AG09309 (cell line): ENCODE measurements around the gene RIMS3.
A peak's percentile ranks its signal among the peaks of the same experiment; 100 is the strongest.

Experiments
- DNase-seq: peaks from one replicate; pipeline ENCODE4 v3.0.0-alpha.2; 2010; ENCODE audit warnings: low read depth
- H3K4me3 ChIP-seq: 2 replicates; pipeline ENCODE4 v1.5.1; 2011; ENCODE audit warnings: mild to moderate bottlenecking, low read depth, low read length, moderate library complexity; ENCODE audit not compliant: control insufficient read depth
- TF ChIP-seq, protein P1 (sequence below): IDR thresholded peaks from 2 replicates; pipeline ENCODE4 v1.5.1; 2011; ENCODE audit warnings: mild to moderate bottlenecking, low read depth, low read length, inconsistent platforms; ENCODE audit not compliant: insufficient read depth, control insufficient read depth; ENCODE audit errors: missing control alignments

Gene RIMS3

DNA sequence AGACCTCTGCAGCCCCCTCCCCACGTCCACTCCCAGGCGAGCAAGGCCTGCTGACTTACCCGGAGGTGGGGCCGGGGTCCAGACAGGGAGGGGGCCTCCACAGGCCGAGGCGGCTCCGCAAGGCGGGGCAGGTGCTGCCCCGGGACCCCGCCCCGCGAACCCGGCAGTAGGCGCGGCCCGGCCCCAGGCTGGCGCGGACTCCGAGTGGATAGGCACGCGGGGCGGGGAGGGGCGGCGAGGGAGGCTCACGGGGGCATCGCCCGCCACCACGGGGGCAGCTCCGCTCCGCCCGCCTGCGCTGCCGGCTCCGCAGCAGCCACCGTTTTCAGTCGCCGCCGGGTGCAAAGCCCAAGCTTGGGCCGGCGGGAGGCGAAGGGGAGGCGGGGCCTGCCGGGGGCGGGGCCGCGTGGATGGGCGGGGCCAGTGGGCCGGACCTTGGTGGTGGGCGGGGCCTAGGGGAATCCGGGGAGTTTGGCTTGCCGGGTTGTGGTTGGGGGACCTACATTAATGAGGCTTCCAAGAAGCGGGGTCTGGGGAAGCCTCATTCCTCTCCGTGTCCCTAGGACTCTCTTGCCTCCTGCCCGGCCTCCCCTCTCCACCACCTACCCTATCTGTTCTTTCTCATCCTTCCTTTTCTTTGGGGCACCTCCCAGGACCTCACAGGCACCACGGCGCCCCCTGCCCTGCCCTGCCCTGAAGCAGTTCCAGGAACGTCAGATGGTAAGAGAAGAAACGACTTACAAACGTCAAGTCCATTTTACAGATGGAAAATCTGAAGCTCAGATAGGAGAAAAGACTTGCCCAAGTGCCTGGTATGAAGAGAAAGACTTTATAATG, at the start of gene RIMS3:
RIMS3 (minus strand) TSS at position 348 of the 837 bp plus-strand sequence. CDS start 23,757 bp downstream, outside the sequence.
- TF ChIP-seq, protein P1, sequence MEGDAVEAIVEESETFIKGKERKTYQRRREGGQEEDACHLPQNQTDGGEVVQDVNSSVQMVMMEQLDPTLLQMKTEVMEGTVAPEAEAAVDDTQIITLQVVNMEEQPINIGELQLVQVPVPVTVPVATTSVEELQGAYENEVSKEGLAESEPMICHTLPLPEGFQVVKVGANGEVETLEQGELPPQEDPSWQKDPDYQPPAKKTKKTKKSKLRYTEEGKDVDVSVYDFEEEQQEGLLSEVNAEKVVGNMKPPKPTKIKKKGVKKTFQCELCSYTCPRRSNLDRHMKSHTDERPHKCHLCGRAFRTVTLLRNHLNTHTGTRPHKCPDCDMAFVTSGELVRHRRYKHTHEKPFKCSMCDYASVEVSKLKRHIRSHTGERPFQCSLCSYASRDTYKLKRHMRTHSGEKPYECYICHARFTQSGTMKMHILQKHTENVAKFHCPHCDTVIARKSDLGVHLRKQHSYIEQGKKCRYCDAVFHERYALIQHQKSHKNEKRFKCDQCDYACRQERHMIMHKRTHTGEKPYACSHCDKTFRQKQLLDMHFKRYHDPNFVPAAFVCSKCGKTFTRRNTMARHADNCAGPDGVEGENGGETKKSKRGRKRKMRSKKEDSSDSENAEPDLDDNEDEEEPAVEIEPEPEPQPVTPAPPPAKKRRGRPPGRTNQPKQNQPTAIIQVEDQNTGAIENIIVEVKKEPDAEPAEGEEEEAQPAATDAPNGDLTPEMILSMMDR = no peak
- H3K4me3 ChIP-seq = peak within 1 kb of the TSS; percentile 17
- no peak for DNase-seq

DNA sequence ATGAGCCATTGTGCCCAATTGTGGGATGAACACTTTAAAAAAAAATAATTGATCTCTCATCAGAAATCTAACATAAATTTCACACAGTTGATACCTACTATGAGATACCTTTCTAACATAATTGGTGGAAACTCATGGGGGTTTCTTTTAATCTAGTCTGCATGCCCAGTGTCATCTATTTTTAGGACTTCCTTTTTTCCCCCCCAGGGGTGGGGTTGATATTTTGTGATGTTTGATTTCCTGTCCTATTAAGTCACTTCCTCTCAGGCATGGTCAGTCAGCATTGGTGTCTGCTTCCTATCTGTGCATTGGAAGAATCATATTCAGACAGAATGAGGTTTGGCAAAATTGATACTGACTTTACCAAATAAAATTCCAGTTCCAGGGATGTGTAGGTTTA, 47.5 kb upstream of the RIMS3 start:
- DNase-seq = no peak
- TF ChIP-seq, protein P1 = no peak
- H3K4me3 ChIP-seq = no peak overlapping the region

DNA sequence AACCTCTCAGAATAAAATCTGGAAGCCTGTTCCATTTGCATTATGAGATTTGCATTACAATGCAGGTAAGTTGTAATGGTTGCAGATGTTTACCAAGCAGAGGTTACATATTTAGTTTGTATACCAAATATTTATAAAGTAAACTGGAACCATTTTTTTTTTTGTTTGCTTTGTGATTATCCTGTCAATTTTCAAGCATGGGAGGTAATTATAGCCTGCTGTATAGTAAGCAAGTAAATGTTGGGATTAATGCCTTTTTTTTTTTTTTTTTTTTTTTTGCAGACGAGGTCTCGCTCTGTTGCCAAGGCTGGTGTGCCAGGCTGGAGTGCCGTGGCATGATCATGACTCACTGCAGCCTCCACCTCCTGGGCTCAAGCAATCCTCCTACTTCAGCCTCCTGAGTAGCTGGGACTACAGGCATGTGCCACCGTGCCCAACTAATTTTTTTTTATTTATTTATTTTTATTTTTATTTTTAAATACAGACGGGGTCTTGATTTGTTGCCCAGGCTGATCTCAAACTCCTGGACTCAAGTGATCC, 47.0 kb upstream of the RIMS3 start:
- H3K4me3 ChIP-seq = no peak overlapping the region
- DNase-seq = no peak
- TF ChIP-seq, protein P1 = no peak

DNA sequence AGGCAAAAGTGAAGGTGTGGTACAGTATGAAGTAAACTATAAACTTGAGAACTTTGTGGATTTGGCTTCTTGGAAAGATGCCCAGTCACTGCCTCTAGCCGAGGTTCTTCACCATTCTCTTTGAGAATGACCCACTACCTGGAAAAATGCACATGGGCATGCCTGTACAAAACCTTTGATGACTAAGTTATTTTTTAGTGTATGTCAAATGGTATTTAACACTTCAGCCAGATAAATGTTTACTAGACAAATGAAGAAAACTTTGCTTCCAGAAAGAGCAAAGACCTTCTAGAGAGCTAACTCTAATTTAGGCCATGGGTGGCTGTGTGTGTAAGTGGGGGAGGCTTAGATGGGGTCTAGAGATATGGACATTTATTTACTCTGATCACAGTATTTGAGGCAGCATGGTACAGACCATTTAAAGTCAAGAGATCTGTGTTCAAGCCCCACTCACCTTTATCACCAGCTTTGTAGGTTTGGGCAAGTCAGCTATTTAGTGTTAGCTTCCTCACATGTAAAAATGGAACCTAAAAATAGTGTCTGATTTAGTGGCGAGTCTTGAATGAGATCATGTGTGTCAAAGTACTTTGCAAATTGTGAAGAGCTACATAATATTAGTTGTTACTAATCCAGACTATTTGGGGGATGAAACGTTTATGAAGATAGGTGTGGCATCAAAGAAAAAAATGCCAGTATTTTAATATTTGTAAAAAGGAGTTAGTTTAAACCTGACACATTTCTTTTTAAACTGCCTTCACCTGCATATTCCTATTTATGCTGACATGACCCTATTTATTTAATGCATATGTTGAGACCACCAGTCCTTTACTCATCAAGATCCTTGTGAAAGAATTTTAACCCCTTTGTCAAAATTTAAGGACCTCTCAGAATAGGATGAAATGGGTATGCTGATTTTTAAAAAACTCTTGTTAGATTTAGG, 46.3 kb upstream of the RIMS3 start:
- DNase-seq = no peak
- TF ChIP-seq, protein P1 = no peak
- no peak overlapping the region for H3K4me3 ChIP-seq

DNA sequence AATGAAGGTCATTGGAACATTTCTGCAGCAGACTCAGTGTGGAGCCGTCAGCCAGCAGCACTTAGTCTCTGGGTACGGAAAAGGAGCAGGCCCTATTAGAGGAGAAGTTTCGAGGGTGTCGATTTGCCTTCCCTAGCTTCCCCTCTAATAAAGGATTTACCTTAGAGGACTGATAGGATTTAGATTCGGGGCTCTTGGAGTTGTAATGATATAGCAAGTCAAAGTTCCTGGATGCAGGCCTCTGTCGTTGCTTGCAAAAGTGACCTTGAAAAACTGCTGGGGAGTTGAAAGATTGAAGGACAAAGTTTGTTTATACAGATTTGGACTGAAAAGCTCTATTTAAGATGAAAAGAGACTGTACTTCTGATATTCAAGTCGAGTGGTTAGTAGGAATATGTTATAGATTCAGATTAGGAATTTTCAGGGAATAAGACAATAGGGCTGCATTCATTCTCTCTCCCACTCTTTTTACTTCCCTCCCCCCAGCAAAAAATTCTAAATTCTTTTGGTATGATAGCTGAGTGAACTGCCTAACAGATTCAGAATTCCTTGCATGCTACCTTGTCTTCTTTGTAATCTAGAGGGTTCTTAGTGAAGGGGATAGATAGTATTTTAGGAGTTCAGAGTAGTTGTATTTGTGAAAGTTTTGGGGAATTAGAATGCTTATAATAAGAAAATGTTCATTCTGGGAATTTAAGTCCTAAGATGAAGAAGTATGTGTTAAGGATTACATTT, 45.3 kb upstream of the RIMS3 start:
- no peak for DNase-seq
- no peak overlapping the region for H3K4me3 ChIP-seq
- TF ChIP-seq, protein P1 = no peak
